Measurements from ENCODE around the gene EEIG1. TPM values are rescaled to one million over a fixed set of nuclear protein-coding genes. Genes with fewer than 3 reads are reported as not detected.
"Not testable (repeated sequence)": the region's sequence is repeated elsewhere in the genome, so short reads cannot be mapped to it uniquely, and the experiment has no call there.

Gene EEIG1
- total RNA-seq, 2 donors from 2014 or later, result 8.3 to 11.6 TPM

- Histone ChIP-seq H3K4me3 (no peak overlapping the region), H3K27me3 (no peaks in the 10 kb centered on the region), H3K4me1 (no peaks in the 10 kb centered on the region), H3K9me3 (no peaks in the 10 kb centered on the region), H3K27ac (no peak overlapping the region), H3K36me3 (no peaks in the 10 kb centered on the region)
- no peak for DNase-seq (ENCODE audit: low spot score)
- TF ChIP-seq CTCF (IDR thresholded peaks at IDR 0.05), result no peak
Observed at GRCh38 chr9:128024761-128025308, 44.0 kb upstream of the EEIG1 start.

GRCh38 chr9:128023671-128024070, 42.9 kb upstream of the EEIG1 start:
- H3K27ac ChIP-seq; H3K27me3 ChIP-seq; H3K4me3 ChIP-seq; H3K9me3 ChIP-seq; H3K4me1 ChIP-seq; H3K36me3 ChIP-seq; DNase-seq (ENCODE audit: low spot score): not testable (repeated sequence)

GRCh38 chr9:128022886-128023285, 42.1 kb upstream of the EEIG1 start:
- no peak for DNase-seq (ENCODE audit: low spot score)
- Histone ChIP-seq H3K27me3 (no peaks in the 10 kb centered on the region), H3K9me3 (no peaks in the 10 kb centered on the region), H3K4me3 (no peak overlapping the region), H3K36me3 (no peaks in the 10 kb centered on the region), H3K27ac (no peak overlapping the region), H3K4me1 (no peaks in the 10 kb centered on the region)
- no peak for TF ChIP-seq CTCF (IDR thresholded peaks at IDR 0.05)

GRCh38 chr9:128021098-128021497, 40.3 kb upstream of the EEIG1 start:
- no peaks in the 10 kb centered on the region for H3K36me3 ChIP-seq
- no peak for TF ChIP-seq CTCF (IDR thresholded peaks at IDR 0.05)
- H3K4me3 ChIP-seq, result no peak overlapping the region
- H3K9me3 ChIP-seq, result no peaks in the 10 kb centered on the region
- no peak for DNase-seq (ENCODE audit: low spot score)
- no peaks in the 10 kb centered on the region for H3K4me1 ChIP-seq
- H3K27me3 ChIP-seq, result no peaks in the 10 kb centered on the region
- H3K27ac ChIP-seq, result no peak overlapping the region

- TF ChIP-seq CTCF (IDR thresholded peaks at IDR 0.05), result no peak
- H3K27me3 ChIP-seq, result no peaks in the 10 kb centered on the region
- no peaks in the 10 kb centered on the region for H3K4me1 ChIP-seq
- DNase-seq (ENCODE audit: low spot score), result no peak
- H3K27ac ChIP-seq, result no peak overlapping the region
- no peak overlapping the region for H3K4me3 ChIP-seq
- no peaks in the 10 kb centered on the region for H3K36me3 ChIP-seq
- no peaks in the 10 kb centered on the region for H3K9me3 ChIP-seq
Observed at GRCh38 chr9:128020692-128021091, 39.9 kb upstream of the EEIG1 start.

GRCh38 chr9:128015696-128016095, 34.9 kb upstream of the EEIG1 start:
- H3K9me3 ChIP-seq, result no peaks in the 10 kb centered on the region

More at GRCh38 chr9:128015696-128016095, 34.9 kb upstream of the EEIG1 start:
- no peaks in the 10 kb centered on the region for H3K27me3 ChIP-seq
- no peak overlapping the region for H3K27ac ChIP-seq
- H3K36me3 ChIP-seq, result no peaks in the 10 kb centered on the region
- no peaks in the 10 kb centered on the region for H3K4me1 ChIP-seq
- TF ChIP-seq CTCF (IDR thresholded peaks at IDR 0.05), result no peak
- H3K4me3 ChIP-seq, result no peak overlapping the region
- no peak for DNase-seq (ENCODE audit: low spot score)

All from right atrium auricular region (tissue), 2 donors.